GM12874 (cell line): ENCODE results near the gene ROPN1.

Experiments used
- TF ChIP-seq, protein P1 (sequence below): IDR thresholded peaks from 2 replicates; pipeline ENCODE4 v1.5.1; 2011; ENCODE audit warnings: low read depth, mild to moderate bottlenecking, control low read depth, low read length, moderate library complexity; ENCODE audit not compliant: insufficient read depth

Gene ROPN1

GRCh38 chr3:123997543-123997942 lies 5.6 kb upstream of the ROPN1 start:
- TF ChIP-seq, protein P1, sequence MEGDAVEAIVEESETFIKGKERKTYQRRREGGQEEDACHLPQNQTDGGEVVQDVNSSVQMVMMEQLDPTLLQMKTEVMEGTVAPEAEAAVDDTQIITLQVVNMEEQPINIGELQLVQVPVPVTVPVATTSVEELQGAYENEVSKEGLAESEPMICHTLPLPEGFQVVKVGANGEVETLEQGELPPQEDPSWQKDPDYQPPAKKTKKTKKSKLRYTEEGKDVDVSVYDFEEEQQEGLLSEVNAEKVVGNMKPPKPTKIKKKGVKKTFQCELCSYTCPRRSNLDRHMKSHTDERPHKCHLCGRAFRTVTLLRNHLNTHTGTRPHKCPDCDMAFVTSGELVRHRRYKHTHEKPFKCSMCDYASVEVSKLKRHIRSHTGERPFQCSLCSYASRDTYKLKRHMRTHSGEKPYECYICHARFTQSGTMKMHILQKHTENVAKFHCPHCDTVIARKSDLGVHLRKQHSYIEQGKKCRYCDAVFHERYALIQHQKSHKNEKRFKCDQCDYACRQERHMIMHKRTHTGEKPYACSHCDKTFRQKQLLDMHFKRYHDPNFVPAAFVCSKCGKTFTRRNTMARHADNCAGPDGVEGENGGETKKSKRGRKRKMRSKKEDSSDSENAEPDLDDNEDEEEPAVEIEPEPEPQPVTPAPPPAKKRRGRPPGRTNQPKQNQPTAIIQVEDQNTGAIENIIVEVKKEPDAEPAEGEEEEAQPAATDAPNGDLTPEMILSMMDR = no peak

DNA sequence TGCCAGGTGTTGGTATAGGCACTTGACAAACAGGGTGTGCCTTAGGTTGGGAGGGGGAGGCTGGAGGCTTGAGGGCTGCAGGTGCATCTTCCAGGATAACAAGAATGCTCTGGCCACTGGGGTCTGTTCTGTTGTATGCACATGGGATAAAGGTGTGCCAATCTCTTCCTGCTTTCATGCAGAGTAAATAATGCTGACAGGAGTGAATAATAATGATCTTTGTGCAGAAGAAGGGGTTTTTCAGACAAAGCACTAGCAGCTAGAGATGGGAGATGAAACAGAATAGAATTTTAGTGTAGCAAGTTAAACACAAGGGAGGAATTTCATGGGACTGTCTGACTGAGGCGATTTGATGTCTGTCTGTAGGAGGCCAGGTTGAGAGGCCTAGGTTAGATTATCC lies 1.9 kb upstream of the ROPN1 start:
- TF ChIP-seq, protein P1 = no peak

GRCh38 chr3:123986427-123986826 lies 5.5 kb downstream of the ROPN1 start:
- TF ChIP-seq, protein P1 = no peak

GRCh38 chr3:123984957-123985356 lies 7.0 kb downstream of the ROPN1 start:
- TF ChIP-seq, protein P1 = no peak

- TF ChIP-seq, protein P1 = no peak
These were observed 7.6 kb downstream of the ROPN1 start for GRCh38 chr3:123984350-123984749.

- TF ChIP-seq, protein P1 = no peak
These were observed 11.4 kb downstream of the ROPN1 start for GRCh38 chr3:123980539-123980938.

DNA sequence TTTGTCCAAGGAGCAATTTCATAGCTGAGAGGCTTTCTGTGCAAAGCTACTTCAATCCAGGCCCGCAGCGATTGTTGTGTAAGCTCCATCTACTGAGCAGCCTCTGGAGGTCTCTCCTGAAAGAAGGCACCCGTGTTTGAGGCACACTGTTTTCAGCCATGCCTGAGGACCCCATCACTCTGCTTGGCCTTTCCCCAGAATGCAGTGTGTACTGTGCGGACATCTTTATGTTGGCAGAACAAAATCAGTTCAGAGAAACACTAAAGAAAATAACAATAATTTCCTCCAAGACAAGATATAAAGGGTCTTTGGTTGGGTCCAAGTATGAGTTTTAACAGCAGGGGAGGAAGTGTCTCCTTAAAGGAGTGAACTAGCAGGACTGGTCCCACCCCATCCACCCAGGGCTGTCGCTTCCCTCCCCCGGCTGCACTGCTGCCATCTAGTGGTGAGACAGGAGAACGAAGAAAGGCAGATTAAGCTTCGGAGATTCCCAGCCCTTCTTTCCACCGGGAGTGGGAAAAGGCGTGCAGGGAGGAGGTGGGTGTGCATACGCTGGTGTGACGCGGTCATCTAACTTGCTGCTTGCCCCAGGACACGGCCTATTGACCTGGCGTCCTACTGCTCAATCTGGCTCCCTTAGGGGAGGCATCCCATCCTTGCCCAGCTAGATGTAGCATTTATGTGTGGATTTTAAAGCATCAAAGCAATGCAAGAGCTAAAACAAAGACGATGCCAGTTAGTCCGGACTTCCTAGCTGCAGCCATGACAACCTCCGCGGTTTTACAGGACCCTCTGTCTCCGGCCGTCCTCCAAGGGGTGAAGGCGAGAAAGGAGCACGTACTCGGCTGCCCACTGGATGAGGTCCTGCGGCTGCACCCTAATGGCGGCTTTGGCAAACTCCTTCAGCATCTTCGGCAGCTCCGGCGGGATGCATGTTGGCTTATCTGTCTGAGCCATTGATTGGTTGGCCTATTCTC lies 12.1 kb downstream of the ROPN1 start:
- TF ChIP-seq, protein P1 = peak; percentile 62
